NCI-H2227 (cell line): Measurements from ENCODE around the gene ARHGAP1.

Experiments
- DNase-seq: peaks from one replicate; lab custom pipeline; 2025; ENCODE audit not compliant: unreplicated experiment; lab: John Stamatoyannopoulos, UW

ARHGAP1 gene

GRCh38 chr11:46695345-46696211, 4.8 kb downstream of the ARHGAP1 start:
- no peak for DNase-seq

DNA sequence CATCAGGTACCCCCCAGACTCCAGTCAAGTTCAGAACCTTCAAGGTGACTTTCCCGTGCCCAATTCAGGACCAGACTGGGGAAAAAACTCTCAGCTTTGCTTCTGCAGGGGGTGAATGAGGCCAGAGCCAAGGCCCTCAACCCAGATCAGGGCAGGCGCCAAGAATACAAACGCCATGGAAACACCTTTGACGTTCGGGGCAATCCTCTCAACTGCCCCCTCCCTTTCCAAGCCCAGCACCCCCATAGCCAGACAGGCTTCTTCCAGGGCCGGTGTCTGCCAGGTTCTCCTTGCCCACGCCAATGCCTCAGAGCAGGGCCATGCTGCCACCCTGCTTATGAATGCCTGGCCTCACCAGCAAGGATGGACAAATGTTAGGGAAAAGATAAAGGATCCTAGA, 5.8 kb downstream of the ARHGAP1 start:
- no peak for DNase-seq

GRCh38 chr11:46694072-46694471, 6.3 kb downstream of the ARHGAP1 start:
- DNase-seq, result no peak

- DNase-seq, result no peak
These were observed 6.8 kb downstream of the ARHGAP1 start for GRCh38 chr11:46693597-46694012.

DNA sequence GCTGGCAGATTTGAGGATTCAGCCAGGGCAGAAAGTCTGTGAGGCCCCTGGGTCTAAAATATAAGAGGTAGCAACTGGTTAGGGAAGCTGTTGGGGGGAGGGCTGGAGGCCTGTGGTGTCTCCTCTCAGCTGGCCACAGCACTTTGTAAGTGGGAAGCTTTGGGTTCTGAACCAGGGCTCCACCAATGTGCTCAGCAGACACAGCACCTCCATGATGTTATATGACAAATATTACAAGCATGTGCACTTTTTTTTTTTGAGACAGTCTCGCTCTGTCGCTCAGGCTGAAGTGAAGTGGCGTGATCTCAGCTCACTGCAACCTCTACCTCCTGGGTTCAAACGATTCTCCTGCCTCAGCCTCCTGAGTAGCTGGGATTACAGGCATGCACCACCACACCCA, 8.0 kb downstream of the ARHGAP1 start:
- no peak for DNase-seq

GRCh38 chr11:46690702-46691101, 9.7 kb downstream of the ARHGAP1 start:
- no peak for DNase-seq

DNA sequence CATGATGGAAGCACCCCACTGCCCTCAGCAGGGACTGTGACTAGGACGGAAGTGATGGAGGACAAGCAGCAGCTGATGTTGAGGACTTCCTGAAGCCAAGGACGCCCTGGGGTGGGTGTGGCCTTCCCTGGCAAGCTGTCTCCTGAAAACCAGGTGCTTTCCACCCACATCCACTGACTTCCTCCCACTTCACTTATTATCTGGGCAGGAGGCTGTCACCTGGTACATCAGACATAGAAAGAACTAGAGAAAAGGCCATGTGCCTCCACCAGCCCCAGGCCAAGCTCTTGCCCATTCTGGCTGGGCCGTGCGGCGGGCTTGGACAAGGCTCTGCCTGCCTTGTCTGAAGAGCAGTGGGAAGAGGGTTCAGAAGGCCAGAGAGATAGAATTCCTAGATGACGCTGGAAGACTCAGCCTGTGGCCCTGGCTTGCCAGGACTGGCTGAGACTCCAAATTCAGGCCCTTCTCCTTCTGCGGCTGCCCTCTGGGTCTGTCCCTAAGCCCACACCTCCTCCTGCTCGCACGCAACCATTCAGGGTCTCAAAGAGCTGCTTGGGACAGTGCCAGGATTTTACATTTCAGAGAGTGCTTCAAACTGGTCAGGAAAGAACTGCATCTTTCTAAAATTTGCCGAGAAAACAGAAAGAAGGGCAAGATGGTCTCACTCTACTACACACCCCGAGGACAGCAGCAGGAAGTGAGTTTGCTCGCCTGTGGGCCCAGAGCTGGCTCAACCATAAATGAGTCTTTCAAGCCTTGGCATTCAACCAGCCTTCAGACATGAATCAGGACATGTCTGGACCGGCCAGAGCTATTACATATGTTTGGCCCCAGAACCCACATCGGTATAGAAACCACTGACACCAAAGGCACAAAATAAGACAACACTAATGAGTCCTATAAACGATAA, 13.3 kb downstream of the ARHGAP1 start:
- DNase-seq, result no peak

- DNase-seq, result no peak
These were observed 16.1 kb downstream of the ARHGAP1 start for GRCh38 chr11:46684367-46684766.

DNA sequence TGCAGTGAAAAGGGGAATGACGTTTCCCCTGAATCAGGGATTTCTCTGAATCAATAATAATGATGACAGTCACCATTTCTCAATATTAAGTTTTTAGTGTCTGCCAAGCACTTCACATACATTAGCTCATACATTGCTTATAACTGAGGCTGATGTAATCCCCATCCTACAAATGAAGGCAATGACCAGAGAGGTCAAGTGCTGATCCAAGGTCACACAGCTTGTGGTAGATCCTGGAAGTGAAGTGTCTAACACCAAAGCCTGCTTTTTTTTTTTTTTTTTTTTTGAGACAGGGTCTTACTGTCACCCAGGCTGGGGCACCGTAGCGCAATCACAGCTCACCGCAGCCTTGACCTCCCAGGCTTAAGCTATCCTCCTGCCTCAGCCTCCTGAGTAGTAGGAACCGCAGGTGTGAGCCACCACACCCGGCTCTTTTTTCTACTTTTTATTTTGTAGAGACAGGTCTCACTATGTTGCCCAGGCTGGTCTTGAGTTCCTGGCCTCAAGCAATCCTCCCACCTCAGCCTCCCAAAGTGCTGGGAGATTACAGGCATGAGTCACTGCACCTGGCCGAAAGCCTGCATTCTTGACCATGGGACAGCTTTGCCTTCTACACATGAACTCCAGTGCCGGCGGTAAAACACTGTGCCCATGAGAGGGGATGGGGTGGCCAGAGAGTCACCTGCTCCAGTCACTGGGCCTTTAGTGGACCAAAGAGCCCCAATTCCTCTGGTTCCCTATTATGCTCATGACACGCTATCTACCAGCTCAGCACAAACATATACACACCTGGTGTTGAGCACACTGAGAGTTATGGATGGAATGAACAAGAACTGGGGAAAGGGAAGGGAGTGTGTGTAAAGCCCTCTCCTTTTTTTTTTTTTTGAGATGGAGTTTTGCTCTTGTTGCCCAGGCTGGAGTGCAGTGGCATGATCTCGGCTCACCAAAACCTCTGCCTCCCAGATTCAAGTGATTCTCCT, 17.4 kb downstream of the ARHGAP1 start:
- DNase-seq, result no peak

DNA sequence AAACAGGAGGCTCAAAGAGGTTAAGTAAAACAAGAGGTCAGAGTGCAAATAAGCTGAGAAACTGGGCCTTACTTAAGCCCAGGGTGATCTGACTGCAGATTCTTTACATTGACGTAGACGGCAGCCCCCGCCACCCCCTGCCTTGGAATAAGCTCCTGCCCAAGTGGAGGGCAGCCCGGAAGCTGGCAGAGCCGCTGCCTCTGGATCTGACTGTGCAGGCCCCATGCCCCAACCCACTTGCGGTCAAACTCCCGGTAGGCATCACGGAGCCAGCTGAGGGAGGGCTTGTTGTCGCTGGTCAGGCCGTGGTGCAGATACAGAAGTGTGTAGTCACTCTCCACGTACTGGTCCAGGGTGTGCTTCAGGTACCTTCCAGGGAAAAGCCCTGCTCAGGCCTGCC, 18.6 kb downstream of the ARHGAP1 start:
- no peak for DNase-seq

GRCh38 chr11:46680815-46681214, 19.6 kb downstream of the ARHGAP1 start:
- DNase-seq, result no peak

- no peak for DNase-seq
These were observed 20.2 kb downstream of the ARHGAP1 start for GRCh38 chr11:46680164-46680760.

DNA sequence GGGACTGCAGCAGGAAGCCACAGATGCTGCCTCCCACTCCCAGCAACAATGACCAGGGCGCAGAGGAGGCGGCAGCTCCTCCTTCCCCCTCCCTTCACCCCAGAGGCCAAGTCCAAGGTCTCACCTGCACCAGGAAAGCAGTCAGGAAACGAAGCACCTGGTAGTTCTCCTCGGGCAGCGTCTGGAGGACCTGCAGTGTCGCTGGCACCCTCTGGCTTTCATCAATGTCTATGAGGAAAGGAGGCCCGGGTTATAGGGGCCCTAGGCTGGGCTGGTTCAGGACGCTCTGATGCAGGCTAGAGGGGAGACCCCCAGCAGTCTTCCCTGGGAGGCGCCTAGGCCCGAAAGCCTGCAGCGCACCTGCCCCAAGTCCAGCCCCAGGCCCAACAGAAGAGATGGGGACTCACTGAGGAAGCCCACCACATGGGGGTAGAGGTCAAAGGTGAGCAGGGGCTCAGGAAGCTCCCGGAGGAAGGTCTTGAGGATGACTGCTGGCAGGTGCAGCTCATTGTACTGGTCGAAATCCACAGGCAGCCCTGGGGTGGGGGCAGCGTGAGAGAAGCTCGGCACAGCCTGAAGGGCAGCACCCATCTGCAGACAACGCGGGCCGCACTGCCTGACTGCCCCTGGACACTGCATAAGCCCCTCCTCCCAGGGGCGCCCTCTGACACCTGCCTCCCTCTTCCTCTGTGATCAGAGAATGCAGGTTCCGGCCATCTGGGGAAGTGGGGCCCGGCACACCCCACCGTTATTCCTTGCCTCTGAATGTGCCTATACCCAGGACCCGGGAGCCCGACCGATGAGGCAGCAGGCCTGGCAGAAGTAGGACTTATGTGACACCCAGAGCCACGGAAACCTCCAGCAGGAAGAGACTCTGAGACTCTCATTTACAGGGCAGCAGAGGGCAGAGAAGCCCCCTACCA, 20.9 kb downstream of the ARHGAP1 start:
- no peak for DNase-seq

- no peak for DNase-seq
These were observed 21.7 kb downstream of the ARHGAP1 start for GRCh38 chr11:46678741-46679130.

DNA sequence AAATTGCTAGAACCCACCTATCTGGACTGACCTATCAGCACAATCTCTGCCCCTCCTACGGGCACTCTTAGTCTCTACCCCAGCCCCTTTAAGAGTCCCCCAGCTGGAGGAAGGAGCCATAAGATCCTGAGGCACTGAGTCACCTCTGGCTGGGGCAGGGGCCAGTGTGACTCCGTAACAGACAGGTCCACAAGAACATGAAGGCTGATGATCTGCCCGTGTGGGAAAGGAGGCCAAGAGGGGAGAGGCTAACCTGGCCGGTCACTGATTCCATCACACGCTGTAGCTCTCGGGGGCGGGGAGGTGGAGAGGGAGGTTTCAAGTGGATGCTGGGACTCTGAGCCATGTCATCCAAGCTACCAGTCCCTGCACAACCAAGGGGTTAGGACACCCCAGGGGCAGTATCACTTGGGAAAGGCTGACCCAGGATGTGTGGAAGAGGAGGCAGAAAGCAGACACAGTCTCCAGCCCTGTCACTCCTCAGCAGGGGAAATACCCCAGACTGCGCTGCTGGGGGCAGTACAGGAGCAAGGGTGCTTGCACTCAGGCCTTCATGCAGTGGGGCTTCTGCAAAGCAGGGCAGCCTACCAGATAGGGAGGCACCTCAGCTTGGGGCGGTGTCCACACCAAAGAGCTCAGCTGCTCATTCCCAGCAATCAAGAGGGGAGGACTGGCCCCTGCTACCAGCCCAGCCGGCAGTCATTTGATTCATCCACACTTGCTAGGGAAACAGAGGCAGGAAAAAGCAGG, 22.3 kb downstream of the ARHGAP1 start:
- DNase-seq, result no peak

DNA sequence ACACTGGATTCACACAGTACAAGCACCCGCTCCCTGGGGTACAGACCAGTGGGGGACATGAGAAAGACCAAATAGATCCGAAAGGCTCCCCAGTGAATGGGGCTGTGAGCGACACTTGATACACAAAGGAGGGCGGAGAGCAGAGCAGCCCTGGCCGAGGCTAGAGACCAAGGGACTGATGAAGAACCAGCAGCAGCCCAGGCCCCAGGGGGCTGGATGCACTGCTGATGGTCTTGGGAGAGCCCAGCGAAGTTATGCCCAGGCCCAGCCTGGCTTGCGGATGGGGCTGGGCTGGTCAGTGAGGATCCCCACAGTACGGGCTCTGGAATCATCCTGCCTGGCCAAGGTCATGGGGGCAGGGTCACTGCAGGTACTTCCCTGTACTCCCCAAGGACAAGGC, 23.2 kb downstream of the ARHGAP1 start:
- no peak for DNase-seq

DNA sequence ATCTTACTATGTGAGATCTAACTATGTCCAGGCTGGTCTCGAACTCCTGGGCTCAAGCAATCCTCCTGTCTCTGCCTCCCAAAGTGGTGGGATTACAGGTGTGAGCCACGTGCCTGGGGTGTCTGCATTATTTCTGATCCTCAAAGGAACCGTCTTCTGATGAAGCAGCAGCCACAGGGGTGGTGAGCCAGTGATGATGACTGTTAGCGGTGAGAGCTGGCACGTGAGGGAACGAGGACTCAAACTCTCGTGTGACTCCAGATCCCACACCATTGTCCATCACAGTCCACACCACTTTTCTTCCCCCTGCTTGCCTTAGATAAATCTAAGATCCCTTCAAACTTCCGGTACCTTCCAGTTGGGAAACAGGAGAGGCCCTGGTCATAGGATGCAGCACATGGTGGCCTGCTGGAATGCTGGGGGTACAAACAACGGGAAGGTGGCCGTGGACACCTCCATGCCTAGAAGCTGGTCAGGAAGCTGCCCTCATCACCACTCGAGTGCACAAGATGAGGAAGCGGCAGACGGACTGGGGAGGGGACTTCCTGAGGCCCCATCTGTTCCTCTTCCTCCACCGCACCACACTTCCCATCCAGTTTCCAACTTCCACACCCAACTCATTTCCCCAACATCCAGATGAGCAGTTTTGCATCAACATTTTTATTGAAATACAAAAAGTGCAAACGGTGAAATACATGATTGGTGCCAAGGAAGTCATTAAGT, 23.8 kb downstream of the ARHGAP1 start:
- no peak for DNase-seq

DNA sequence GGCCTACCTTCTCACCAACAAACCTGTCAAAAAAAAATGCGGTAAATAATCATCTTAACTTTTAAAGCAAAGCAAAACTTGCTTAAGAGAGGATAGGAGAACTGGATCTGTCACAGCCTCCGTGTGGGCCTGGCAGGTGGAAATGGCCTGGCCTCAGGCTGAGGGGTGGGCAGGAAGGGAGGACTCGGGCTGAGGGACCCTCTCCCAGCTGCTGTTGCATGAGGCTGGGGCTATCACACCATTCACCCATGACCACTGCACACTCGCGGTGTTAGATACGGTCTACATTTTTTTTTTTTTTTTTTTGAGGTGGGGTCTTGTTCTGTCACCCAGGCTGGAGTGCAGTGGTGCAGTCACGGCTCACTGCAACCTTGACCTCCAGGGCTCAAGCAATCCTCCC, 24.5 kb downstream of the ARHGAP1 start:
- DNase-seq, result no peak
